GM19099 (cell line): ENCODE measurements around the gene ADM.

Source experiments
- POLR2A ChIP-seq: IDR thresholded peaks from 3 replicates; pipeline ENCODE4 v1.6.1; 2011; ENCODE audit warnings: low read depth; ENCODE audit not compliant: insufficient read length; ENCODE audit errors: extremely low read depth

ADM gene

GRCh38 chr11:10287140-10287539, 17.7 kb upstream of the ADM start:
- no peak for TF ChIP-seq POLR2A

- no peak for TF ChIP-seq POLR2A
These were observed 16.8 kb upstream of the ADM start for GRCh38 chr11:10287766-10288715.

GRCh38 chr11:10288881-10289764, 15.8 kb upstream of the ADM start:
- TF ChIP-seq POLR2A: no peak

- TF ChIP-seq POLR2A: no peak
These were observed 15.0 kb upstream of the ADM start for GRCh38 chr11:10289765-10290380.

- TF ChIP-seq POLR2A: no peak
These were observed 12.9 kb upstream of the ADM start for GRCh38 chr11:10291801-10292638.

GRCh38 chr11:10293423-10294289, 11.2 kb upstream of the ADM start, which contains the start of gene SBF2:
Gene SBF2 (minus strand): TSS chr11:10294219. CDS start chr11:10294069, 150 bp downstream.
- TF ChIP-seq POLR2A: no peak

- TF ChIP-seq POLR2A: no peak
These were observed 10.5 kb upstream of the ADM start for GRCh38 chr11:10294290-10294953.

GRCh38 chr11:10295064-10295901, 9.6 kb upstream of the ADM start:
- no peak for TF ChIP-seq POLR2A

GRCh38 chr11:10298342-10298741, 6.5 kb upstream of the ADM start:
- no peak for TF ChIP-seq POLR2A

GRCh38 chr11:10301656-10302358, 3.1 kb upstream of the ADM start:
- no peak for TF ChIP-seq POLR2A

- TF ChIP-seq POLR2A: no peak
These were observed 2.5 kb upstream of the ADM start for GRCh38 chr11:10302359-10302743.
